HG02571 (cell line): ENCODE results near the gene BBS12.

Experiments
- ATAC-seq: cut with Tn5 transposase; IDR thresholded peaks from one replicate; pipeline ENCODE4 v1.9.1; 2021; ENCODE audit warnings: mild to moderate bottlenecking, moderate library complexity; ENCODE audit not compliant: unreplicated experiment

BBS12 gene

DNA sequence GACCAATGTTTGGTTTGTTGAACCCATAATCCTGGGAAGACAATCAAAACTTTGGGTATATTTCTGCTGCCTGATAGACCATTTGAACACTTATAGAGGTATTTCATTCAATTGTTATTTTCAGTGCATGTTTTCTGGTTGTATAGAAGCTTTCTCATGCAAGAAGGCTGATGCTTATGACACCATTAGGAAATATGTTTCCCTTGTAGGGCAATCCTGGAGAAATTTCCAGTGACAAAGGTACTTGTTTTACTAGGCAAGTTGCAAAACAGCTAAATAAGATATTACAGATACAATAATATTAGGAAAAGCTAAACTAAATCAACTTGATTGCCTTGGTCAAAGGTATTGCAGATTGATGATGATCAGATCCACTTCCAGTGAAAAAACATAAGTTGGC is 61.3 kb downstream of the BBS12 start:
- ATAC-seq = no peak
